ENCODE results near the gene FER1L5. TPM values are rescaled to one million over a fixed set of nuclear protein-coding genes. Genes with fewer than 3 reads are reported as not detected.

Gene FER1L5
- total and polyA plus RNA-seq, 2 of the 8 experiments (the other 6 are each of a cell fraction or from before 2014, with no cell fraction given) = 0.23 to 0.88 TPM

DNA sequence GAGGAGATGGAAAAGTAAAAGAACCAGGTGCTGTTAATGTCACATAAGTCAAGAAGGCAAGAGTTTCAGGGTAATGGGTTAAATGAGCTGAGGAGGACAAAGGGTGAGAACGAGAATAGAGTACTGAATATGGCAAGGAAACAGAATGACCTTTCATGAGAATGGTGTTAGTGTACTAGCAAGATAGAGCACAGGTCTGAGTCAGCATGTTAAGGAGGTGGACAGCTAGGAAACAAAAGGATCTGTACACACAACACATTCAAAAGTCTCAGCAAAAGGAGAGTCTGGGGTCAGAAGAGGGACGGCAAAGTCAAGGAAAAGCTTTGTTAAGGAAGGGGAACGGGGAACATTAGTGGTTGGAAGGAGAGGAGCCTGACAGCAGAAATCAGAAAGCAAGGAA, 68.4 kb downstream of the FER1L5 start:
- Histone ChIP-seq H3K36me3 (ENCODE audit: control insufficient read depth in 2 of 4, insufficient read depth in 4 of 4, low read length in 3 of 4) (peaks cover 12 to 53% (median 43%) of the 10 kb centered on the region in 4 experiments), H2AFZ (ENCODE audit: low read length) (no peak overlapping the region), H3K23me2 (ENCODE audit: low read depth, low read length) (no peaks in the 10 kb centered on the region), H3K27ac (ENCODE audit: low read depth, low read length) (no peak overlapping the region), H2BK15ac (ENCODE audit: low read length) (no peak overlapping the region), H3K4me3 (ENCODE audit: extremely low read depth in 1 of 4, insufficient read depth in 2 of 4, low read depth in 3 of 4, low read length in 4 of 4) (no peak overlapping the region), H3K4me1 (replicated peaks in 1 of 4; ENCODE audit: control insufficient read depth in 3 of 4, insufficient read depth in 4 of 4, low read length in 3 of 4) (no peaks in the 10 kb centered on the region), H4K8ac (ENCODE audit: extremely low read depth, insufficient read depth, low read length) (no peak overlapping the region), H3K79me1 (ENCODE audit: low read depth, low read length) (peaks cover 4% of the 10 kb centered on the region; the same call in 1 of the 2 replicates), H3K56ac (replicated peaks; ENCODE audit: insufficient read length, low read depth, low read length) (no peak overlapping the region), H3K4ac (replicated peaks; ENCODE audit: insufficient read length, low read depth, low read length) (no peak overlapping the region), H4K20me1 (replicated peaks in 1 of 2; ENCODE audit: control insufficient read depth in 1 of 2, insufficient read depth in 2 of 2, low read length in 2 of 2) (peaks cover 0 to 7% of the 10 kb centered on the region in 2 experiments), H2BK20ac (ENCODE audit: low read length) (no peak overlapping the region), H3K4me2 (ENCODE audit: insufficient read depth in 1 of 2, low read depth in 2 of 2, low read length in 2 of 2) (no peak overlapping the region), H2AK5ac (ENCODE audit: low read depth, low read length) (no peak overlapping the region), H4K91ac (replicated peaks; ENCODE audit: insufficient read length, low read length) (no peak overlapping the region), H3K18ac (ENCODE audit: extremely low read depth, low read length) (no peak overlapping the region), H3K79me2 (ENCODE audit: control insufficient read depth in 1 of 2, insufficient read depth in 2 of 2, low read length in 2 of 2) (no peaks in the 10 kb centered on the region), H3K14ac (ENCODE audit: insufficient read length) (no peak overlapping the region), H2BK5ac (ENCODE audit: low read depth, low read length) (no peak overlapping the region), H3K9me3 (ENCODE audit: insufficient read depth in 2 of 2, low read depth in 1 of 2, low read length in 1 of 2) (no peaks in the 10 kb centered on the region), H3K9ac (replicated peaks in 1 of 4; ENCODE audit: extremely low read depth in 1 of 4, low read depth in 3 of 4, low read length in 3 of 4) (no peak overlapping the region), H3K23ac (ENCODE audit: insufficient read length) (no peak overlapping the region), H2BK12ac (ENCODE audit: low read depth, low read length) (no peak overlapping the region), H3K27me3 (replicated peaks in 1 of 4; ENCODE audit: control insufficient read depth in 3 of 4, extremely low read depth in 1 of 4, insufficient read depth in 3 of 4, low read length in 3 of 4) (no peaks in the 10 kb centered on the region; a peak in 1 of 7 replicates), H2BK120ac (replicated peaks; ENCODE audit: low read depth, low read length) (no peak overlapping the region), H4K5ac (ENCODE audit: insufficient read length, low read depth, low read length) (no peak overlapping the region)
- FAIRE-seq = no peak
- CTCF ChIA-PET (ENCODE audit: partially characterized antibody) = interaction anchor here (1.3 kb wide), 1 partner anchor 11 kb away, joined by 4 read pairs; no protein-coding TSS in a partner anchor
- WGBS, 2 experiments (ENCODE audit: extremely low coverage in 1 of 2, insufficient coverage in 1 of 2, insufficient read length in 1 of 2, insufficient replicate concordance in 2 of 2, low coverage in 1 of 2, low lambda C conversion rate in 2 of 2, missing lambda C conversion rate in 1 of 2) = 80% methylated on average over 3 of the region's 3 CpGs; no CpG with 5 or more reads in 1 of the 2 experiments
- DNase-seq (ENCODE audit: low read depth in 1 of 2, low spot score in 2 of 2) = no peak
- POLR2A ChIA-PET (ENCODE audit: partially characterized antibody) = interaction anchor here (1.1 kb wide), 1 partner anchor 10 kb away, joined by 4 read pairs; no protein-coding TSS in a partner anchor
- no peak for TF ChIP-seq RAD21 (IDR thresholded peaks at IDR 0.05 in 1 of 2, conservative IDR thresholded peaks at IDR 0.05 in 1 of 2; ENCODE audit: low read depth in 2 of 2, low read length in 2 of 2)
- TF ChIP-seq RFX5 (IDR thresholded peaks at IDR 0.05; ENCODE audit: borderline replicate concordance, low read depth, low read length) = no peak
- no peak for TF ChIP-seq RBBP5 (IDR thresholded peaks at IDR 0.05; ENCODE audit: borderline replicate concordance, low read depth, low read length)
- no peak for TF ChIP-seq EZH2 (IDR thresholded peaks at IDR 0.05; ENCODE audit: low read depth, low read length, severe bottlenecking)
- TF ChIP-seq POU5F1 (IDR thresholded peaks at IDR 0.05; ENCODE audit: low read depth, low read length) = no peak
- TF ChIP-seq, protein P1, sequence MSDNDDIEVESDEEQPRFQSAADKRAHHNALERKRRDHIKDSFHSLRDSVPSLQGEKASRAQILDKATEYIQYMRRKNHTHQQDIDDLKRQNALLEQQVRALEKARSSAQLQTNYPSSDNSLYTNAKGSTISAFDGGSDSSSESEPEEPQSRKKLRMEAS (IDR thresholded peaks at IDR 0.05) = no peak
- no peak for TF ChIP-seq YY1 (IDR thresholded peaks at IDR 0.05; ENCODE audit: low read depth, low read length)
- no peak for TF ChIP-seq SUZ12 (IDR thresholded peaks at IDR 0.05; ENCODE audit: low read length)
- TF ChIP-seq ASH2L (IDR thresholded peaks at IDR 0.05; ENCODE audit: low read length) = no peak
- TF ChIP-seq CBX5 (IDR thresholded peaks at IDR 0.05; ENCODE audit: low read depth, low read length) = no peak
- TF ChIP-seq BCL11A (IDR thresholded peaks at IDR 0.05; ENCODE audit: low read depth in 2 of 2, low read length in 2 of 2) = no peak
- TF ChIP-seq MAFK (IDR thresholded peaks at IDR 0.05; ENCODE audit: low read depth, low read length) = no peak
- TF ChIP-seq TAF1 (IDR thresholded peaks at IDR 0.05; ENCODE audit: low read depth, low read length) = no peak
- TF ChIP-seq NRF1 (IDR thresholded peaks at IDR 0.05; ENCODE audit: low read depth, low read length) = no peak
